Adrenal gland (tissue), 12 donors: ENCODE data around the gene AFP. TPM values are rescaled to one million over a fixed set of nuclear protein-coding genes. Genes with fewer than 3 reads are reported as not detected.
A peak's percentile ranks its signal among the peaks of the same experiment; 100 is the strongest.

ENCODE experiments used
- DNase-seq, 7 donors: peaks; one replicate each; pipeline ENCODE4 v3.0.0-alpha.2; 2019 to 2020
- H3K27ac ChIP-seq, 5 donors: fragments of 200-600 bp; sonication (generic) in 4 of 5; 1 replicate in 3 of 5; 2 replicates in 2 of 5; pipeline versions ENCODE4 v1.5.1 to v1.8.0; 2016 to 2020; ENCODE audit warnings: mild to moderate bottlenecking in 1 of 5
- H3K27me3 ChIP-seq: fragments of 200-600 bp; 2 replicates; pipeline ENCODE4 v1.8.0; 2021
- H3K36me3 ChIP-seq, 2 donors: fragments of 200-600 bp; replicated peaks in 1 of 2; 1 replicate in 1 of 2; 2 replicates in 1 of 2; pipeline versions ENCODE4 v1.5.1 to v1.8.0; 2018 to 2022
- H3K4me1 ChIP-seq, 2 donors: fragments of 200-600 bp; replicated peaks in 1 of 2; 1 replicate in 1 of 2; 2 replicates in 1 of 2; pipeline versions ENCODE4 v1.5.1 to v1.8.0; 2018 to 2021
- H3K4me3 ChIP-seq, 4 donors: fragments of 200-600 bp; sonication (generic) in 3 of 4; one replicate each; pipeline ENCODE4 v1.5.1; 2016 to 2018
- H3K9me3 ChIP-seq, 3 donors: fragments of 200-600 bp; sonication (generic) in 1 of 3; replicated peaks in 1 of 3; 1 replicate in 2 of 3; 2 replicates in 1 of 3; pipeline versions ENCODE4 v1.5.1 to v1.8.0; 2016 to 2021
- POLR2A ChIP-seq, 2 donors: fragments of 450-650 bp; IDR thresholded peaks; one replicate each; pipeline ENCODE4 v1.6.1; 2017; ENCODE audit warnings: antibody characterized with exemption in 2 of 2, mild to moderate bottlenecking in 2 of 2, moderate library complexity in 1 of 2
- WGBS, 4 donors: extraction: QIAGEN DNeasy Blood & Tissue Kit in 2 of 4; methylation state at CpG; one replicate each; pipeline versions ENCODE4 v1.1.5 to v1.1.7; 2013 to 2017; 5-methylcytosine and 5-hydroxymethylcytosine counted together
- intact Hi-C, 2 donors: fragments of 100-400 bp; cut with DNase I; formaldehyde crosslinking; loops; one replicate each; pipeline versions ENCODE4 v1.14.1 to v1.15.0; 2022 to 2023
- polyA plus RNA-seq, 3 donors: library from polyadenylated mRNA; stranded (reverse); fragments of 200-250 nt in 2 of 3; fragments of 350-450 nt in 1 of 3; fragmentation: Illumina TruSeq in 1 of 3; extraction: RNeasy Lipid Tissue Mini Kit (QIAGEN cat#74804) in 1 of 3; gene quantifications; one replicate each; pipeline ENCODE4 v1.2.3, GENCODE V29; 2013 to 2014
- total RNA-seq, 9 donors: library from RNA; depleted of rRNA in 4 of 9; stranded (reverse); fragments of >200 nt in 4 of 9; fragments of 120-200 nt in 1 of 9; fragmentation: NEBNext Ultra II Directional in 1 of 9; extraction: Animal tissue kit (Norgen Biotek cat#: 25700) in 1 of 9; gene quantifications; one replicate each; pipeline versions ENCODE4 v1.1.0 to v1.2.4, GENCODE V29; 2013 to 2023
- TF ChIP-seq, protein P1 (sequence below), 6 experiments: fragments of 450-650 bp in 4 of 6; fragments of 200-600 bp in 2 of 6; sonication (generic) in 1 of 6; IDR thresholded peaks; 1 replicate in 5 of 6; 2 replicates in 1 of 6; pipeline versions ENCODE4 v1.5.1 to v1.8.0; 2016 to 2021; ENCODE audit warnings: antibody characterized with exemption in 6 of 6, mild to moderate bottlenecking in 2 of 6, moderate library complexity in 1 of 6
- donor health status: healthy with polysubstance abuse.
- donor health status: Bipolar disorder and iron deficiency.
- donor health status: DM: yes; HTN: yes; CAD: no.
- donor health status: DM: no; HTN: no; CAD: no.
- donor health status: DM: no; HTN: no; CAD: no.
- donor health status: DM: yes; HTN: yes; CAD: no.

The AFP gene
- total and polyA plus RNA-seq, 12 donors, result 0.16 to 2.3 (median 1.0) TPM; not detected in 5

DNA sequence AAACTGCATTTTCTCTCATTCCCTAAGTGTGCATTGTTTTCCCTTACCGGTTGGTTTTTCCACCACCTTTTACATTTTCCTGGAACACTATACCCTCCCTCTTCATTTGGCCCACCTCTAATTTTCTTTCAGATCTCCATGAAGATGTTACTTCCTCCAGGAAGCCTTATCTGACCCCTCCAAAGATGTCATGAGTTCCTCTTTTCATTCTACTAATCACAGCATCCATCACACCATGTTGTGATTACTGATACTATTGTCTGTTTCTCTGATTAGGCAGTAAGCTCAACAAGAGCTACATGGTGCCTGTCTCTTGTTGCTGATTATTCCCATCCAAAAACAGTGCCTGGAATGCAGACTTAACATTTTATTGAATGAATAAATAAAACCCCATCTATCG is 2.9 kb upstream of the AFP start:
- intact Hi-C loops, result no loop called here
- TF ChIP-seq POLR2A (IDR thresholded peaks at IDR 0.05), result no peak
- TF ChIP-seq, protein P1, sequence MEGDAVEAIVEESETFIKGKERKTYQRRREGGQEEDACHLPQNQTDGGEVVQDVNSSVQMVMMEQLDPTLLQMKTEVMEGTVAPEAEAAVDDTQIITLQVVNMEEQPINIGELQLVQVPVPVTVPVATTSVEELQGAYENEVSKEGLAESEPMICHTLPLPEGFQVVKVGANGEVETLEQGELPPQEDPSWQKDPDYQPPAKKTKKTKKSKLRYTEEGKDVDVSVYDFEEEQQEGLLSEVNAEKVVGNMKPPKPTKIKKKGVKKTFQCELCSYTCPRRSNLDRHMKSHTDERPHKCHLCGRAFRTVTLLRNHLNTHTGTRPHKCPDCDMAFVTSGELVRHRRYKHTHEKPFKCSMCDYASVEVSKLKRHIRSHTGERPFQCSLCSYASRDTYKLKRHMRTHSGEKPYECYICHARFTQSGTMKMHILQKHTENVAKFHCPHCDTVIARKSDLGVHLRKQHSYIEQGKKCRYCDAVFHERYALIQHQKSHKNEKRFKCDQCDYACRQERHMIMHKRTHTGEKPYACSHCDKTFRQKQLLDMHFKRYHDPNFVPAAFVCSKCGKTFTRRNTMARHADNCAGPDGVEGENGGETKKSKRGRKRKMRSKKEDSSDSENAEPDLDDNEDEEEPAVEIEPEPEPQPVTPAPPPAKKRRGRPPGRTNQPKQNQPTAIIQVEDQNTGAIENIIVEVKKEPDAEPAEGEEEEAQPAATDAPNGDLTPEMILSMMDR (IDR thresholded peaks at IDR 0.05), result no peak
- Histone ChIP-seq H3K4me3 (no peak overlapping the region), H3K36me3 (no peaks in the 10 kb centered on the region), H3K9me3 (no peaks in the 10 kb centered on the region), H3K4me1 (no peaks in the 10 kb centered on the region), H3K27ac (no peak overlapping the region), H3K27me3 (no peaks in the 10 kb centered on the region)
- WGBS, 4 donors, result 79 to 84% (median 82%) methylated on average over 2 of the region's 2 CpGs
- no peak for DNase-seq

DNA sequence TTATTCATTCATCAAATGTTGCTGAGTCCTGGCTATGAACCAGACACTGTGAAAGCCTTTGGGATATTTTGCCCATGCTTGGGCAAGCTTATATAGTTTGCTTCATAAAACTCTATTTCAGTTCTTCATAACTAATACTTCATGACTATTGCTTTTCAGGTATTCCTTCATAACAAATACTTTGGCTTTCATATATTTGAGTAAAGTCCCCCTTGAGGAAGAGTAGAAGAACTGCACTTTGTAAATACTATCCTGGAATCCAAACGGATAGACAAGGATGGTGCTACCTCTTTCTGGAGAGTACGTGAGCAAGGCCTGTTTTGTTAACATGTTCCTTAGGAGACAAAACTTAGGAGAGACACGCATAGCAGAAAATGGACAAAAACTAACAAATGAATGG is 1.7 kb upstream of the AFP start:
- Histone ChIP-seq H3K9me3 (no peaks in the 10 kb centered on the region), H3K27ac (no peak overlapping the region), H3K4me1 (no peaks in the 10 kb centered on the region), H3K27me3 (no peaks in the 10 kb centered on the region), H3K4me3 (no peak overlapping the region), H3K36me3 (no peaks in the 10 kb centered on the region)
- WGBS, 4 donors, result 51 to 56% (median 55%) methylated on average over 3 of the region's 3 CpGs
- intact Hi-C loops, result no loop called here
- TF ChIP-seq POLR2A (IDR thresholded peaks at IDR 0.05), result no peak
- TF ChIP-seq, protein P1 (IDR thresholded peaks at IDR 0.05), result peak in 5 of 6 experiments; percentile 15 to 44 (median 23)
- no peak for DNase-seq

DNA sequence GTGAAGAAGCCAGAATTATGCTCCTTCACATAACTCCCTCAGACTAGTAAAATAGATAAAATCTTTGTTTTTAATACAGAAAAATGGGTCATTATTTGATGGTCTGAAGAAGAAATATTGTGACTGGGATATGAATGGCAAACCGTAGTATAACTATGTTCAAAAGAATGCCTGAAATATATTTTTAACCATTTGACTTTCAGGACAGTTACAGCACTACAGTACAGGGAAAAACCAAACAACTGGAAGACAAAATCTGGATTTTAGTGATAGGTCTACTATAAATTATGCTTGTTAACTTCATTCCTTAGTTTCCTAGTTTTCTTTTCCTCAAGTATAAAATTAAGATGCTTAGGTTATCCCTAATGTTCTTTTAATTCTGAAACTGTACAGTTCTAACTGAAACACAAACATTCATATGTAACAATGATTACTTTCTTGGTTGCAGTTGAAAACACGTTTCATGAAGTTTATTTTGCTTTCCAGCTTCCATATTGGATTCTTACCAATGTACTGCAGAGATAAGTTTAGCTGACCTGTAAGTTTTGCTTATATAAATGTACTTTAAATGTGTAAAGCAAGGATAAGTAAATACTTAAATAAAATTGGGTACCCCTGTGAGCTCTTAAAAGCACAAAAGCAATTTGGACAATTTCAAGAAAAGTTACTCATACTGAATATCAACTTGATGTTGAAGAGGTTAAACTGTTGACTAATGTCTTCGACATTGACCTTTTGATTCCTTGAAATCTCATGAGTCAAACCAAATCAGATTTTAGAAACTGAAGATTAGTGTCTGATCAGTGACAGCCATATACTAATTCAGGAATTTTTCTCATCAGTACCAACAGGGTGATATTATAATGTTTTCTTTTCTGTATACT is 895 bp downstream of the AFP start:
- no peaks in the 10 kb centered on the region for H3K36me3 ChIP-seq
- H3K27me3 ChIP-seq, result no peaks in the 10 kb centered on the region
- H3K27ac ChIP-seq, result no peak overlapping the region
- no peak for DNase-seq
- WGBS, 4 donors, result 44 to 52% (median 45%) methylated on average over 3 of the region's 3 CpGs
- TF ChIP-seq, protein P1 (IDR thresholded peaks at IDR 0.05), result no peak
- no peak for TF ChIP-seq POLR2A (IDR thresholded peaks at IDR 0.05)
- no peaks in the 10 kb centered on the region for H3K9me3 ChIP-seq
- intact Hi-C loops, result no loop called here
- no peaks in the 10 kb centered on the region for H3K4me1 ChIP-seq
- no peak overlapping the region for H3K4me3 ChIP-seq

DNA sequence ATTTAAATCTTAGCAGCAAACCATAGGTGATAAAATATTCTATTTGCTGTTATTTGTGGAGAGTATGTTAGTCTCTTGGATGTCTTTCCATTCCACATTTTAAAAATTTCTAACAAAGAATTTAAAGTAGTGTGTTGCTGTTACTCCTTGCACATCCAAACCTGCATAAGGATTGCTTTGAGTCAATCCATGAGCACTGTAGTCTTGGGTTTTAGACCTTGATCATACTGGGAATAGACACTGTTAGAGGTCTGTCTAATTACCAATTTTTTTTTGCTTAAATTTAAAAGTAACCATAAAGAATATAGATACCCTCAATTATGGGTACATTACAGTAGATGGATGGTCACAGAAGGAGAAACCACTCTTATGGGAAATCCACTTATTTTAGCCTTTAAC is 1.5 kb downstream of the AFP start:
- no peak for DNase-seq
- Histone ChIP-seq H3K4me1 (no peaks in the 10 kb centered on the region), H3K36me3 (no peaks in the 10 kb centered on the region), H3K27me3 (no peaks in the 10 kb centered on the region), H3K9me3 (no peaks in the 10 kb centered on the region), H3K27ac (no peak overlapping the region), H3K4me3 (no peak overlapping the region)
- intact Hi-C loops, result no loop called here
- TF ChIP-seq, protein P1 (IDR thresholded peaks at IDR 0.05), result no peak
- TF ChIP-seq POLR2A (IDR thresholded peaks at IDR 0.05), result no peak
